T-helper 9 cell (primary cell): Measurements from ENCODE around the gene AMH.
A peak's percentile ranks its signal among the peaks of the same experiment; 100 is the strongest.
"Not testable (repeated sequence)": the region's sequence is repeated elsewhere in the genome, so short reads cannot be mapped to it uniquely, and the experiment has no call there.

ENCODE experiments used
- DNase-seq: peaks from one replicate; pipeline ENCODE4 v3.0.0-alpha.2; 2020

The AMH gene

DNA sequence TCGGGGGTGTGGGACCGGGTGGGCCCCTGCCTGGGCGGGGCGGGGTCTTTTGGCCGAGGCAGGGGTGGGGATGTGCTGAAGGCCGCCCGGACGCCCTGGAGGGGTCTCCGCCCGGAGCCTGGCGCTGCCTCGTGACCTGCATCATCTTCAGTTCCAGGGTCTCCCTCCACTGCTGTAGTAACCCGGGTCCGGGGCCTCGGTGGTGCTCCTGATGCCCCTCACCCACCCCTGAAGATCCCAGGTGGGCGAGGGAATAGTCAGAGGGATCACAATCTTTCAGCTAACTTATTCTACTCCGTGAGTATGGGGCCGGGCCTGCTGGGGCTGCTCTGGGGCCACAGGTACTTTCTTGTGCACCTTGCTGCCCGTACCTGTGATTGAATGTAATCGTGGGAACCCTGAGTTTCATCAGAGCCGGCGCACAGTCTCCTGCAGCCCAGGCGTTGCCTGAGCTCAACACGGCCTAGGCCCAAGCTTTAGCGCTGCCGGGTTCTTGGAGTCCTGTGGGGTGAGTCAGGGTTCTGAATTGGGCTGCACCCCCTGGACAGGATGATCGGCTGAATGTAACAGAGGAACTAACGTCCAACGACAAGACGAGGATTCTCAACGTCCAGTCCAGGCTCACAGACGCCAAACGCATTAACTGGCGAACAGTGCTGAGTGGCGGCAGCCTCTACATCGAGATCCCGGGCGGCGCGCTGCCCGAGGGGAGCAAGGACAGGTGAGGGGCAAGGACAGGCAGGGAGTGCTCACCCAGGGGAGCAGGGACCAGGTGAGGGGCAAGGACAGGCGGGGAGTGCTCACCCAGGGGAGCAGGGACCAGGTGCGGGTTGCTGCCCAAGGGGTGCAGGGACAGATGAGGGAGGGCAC is 22.3 kb downstream of the AMH start:
- no peak for DNase-seq

DNA sequence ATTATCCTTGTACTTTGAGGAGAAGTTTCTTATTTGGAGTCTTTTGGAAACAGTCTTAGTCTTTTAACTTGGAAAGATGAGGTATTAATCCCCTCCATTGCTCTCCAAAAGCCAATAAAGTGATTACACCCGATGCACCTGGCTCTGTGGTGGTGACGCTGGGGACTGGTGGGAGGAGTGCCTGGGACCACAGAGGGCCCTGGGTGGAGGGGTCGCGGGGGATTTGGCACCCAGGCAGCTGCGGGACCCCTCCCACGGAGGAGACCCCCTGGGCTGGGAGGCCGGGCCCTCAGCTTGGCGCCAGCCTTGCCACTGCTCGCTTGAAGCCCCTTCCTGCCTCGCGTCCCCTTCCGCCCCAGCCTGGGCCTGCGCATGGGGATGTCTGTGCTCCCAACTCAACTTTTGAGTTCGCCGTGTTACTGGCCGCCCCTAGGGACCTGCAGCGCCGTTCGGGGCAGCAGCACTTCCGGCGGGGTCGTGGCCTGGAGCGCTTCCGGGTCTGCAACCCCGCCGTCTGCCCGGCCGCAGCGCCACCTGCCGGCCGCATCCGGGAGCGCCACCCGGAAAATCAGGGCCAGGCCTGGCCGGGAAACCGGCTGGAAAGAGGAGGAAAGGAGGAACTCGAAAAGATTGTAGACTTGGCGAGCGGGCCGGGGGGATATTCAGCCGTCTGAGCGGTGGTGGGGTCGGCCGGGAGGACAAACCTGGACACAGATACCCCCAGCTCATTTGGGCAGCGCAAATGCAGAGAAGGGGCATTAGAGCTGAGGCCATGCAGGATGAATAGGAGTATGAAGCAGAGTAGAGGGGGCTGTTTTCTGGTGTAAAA is 24.4 kb downstream of the AMH start:
- DNase-seq = peak; percentile 75

DNA sequence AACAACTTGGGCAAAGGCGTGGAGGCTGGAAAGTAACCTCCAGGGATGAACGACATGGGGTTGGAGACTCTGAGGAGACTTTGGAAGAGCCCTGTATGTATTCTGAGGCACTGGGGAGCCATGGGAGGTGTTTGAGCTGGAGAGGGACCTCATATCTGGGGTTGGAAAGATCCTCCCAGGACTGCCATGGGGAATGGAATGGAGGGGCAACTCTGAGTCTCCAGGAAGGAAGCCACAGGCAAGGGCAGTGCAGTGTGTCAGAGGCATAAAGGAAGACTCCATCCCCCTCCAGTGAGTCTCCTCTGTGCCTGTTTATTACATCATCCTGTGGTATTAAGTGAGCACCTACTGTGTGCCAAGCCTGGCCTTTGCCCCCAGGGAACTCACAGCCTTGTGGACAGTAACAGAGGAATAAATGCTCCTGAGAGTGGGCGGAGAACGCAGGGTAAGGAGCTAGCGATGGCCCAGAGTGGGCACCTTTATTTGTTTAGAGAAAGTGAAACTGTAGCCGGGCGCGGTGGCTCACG is 25.1 kb downstream of the AMH start:
- DNase-seq = no peak

DNA sequence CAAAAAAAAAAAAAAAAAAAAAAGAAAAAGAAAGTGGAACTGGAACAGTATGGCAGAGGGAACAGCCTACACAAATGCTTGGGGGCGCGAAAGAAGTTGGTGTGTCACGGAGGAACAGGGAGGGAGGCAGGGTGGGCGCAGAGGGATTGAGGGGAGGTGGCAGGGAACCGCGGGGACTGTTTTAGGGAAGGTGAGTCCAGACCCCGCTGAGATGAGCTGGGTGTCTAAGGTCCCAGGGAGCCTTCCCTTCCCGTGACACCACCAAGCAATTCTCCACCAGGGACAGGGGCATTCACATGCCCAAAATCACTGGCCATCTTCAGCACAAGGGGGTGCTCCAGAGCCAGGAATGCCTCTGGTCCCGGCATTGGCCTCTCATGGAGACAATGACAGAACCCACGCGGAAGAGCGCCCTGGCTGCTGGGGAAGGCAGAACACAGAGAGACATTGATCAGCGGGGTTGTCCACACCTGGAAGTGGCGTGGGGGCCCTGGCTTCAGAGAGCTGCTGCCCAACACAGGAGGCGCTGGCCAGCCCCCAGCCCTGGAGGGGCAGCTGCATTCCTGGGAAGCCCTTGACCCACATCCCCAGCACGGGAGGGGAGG is 25.9 kb downstream of the AMH start:
- no peak for DNase-seq

DNA sequence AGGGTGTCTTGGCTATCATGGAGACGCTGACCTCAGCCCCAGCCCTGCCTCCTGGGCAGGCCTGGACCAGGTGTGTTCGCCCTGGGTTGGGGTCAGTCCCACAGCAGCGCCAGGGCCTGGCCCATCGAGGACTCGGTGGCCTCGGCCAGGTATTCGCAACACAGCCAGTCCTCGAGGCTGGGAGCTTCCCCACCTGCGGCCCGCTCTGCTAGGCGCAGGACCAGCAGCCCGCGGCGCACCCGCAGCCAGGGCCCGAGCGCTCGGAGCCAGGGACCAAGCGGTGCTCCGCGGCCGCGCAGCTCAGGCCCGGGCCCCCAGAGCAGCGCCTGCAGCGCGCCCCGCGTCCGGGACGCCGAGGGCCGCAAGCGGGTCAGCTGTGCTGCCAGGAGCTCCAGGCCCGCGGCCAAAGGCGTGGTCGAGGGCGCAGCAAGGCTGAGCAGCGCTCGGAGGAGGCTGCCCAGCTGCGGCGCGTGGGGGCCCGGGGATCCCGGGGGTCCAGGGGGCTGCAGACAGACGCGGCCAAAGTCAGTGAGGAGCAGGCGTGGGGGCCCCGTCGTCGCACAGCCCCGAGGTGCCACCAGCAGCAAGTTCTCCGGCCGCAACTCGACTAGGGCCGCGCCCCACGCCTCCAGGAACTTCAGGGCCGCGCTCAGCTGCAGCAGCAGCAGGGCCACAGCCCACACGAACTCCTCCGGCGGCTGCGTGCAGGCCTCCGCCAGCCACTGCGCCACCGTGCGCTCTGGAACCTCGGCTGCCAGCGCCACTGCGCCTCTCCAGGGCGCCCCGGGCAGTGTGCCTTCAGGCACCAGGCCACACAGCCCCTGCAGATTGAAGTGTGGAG is 26.7 kb downstream of the AMH start:
- no peak for DNase-seq

DNA sequence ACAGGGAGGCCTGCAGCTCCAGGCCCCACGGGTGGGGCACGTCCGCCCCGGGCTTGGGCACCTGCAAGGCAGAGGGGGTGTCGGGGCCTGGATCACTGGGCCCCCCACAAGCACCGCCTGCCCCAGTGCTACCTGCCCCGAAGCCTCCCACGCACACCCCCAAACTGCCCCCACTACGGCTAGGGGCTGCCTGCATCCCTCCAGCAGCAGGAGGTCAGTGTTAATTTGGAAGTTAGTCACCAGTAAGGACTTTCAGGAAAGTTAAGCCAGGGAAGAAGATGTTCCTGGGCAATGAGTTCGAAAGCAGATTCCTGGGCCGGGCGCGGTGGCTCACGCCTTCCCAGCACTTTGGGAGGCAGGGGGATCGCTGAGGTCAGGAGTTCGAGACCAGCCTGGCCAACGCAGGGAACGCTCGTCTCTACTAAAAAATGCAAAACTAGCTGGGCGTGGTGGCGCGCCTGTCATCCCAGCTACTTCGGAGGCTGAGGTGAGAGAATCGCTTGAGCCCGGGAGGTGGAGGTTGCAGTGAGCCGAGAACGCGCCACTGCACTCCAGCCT is 27.4 kb downstream of the AMH start:
- DNase-seq = no peak

DNA sequence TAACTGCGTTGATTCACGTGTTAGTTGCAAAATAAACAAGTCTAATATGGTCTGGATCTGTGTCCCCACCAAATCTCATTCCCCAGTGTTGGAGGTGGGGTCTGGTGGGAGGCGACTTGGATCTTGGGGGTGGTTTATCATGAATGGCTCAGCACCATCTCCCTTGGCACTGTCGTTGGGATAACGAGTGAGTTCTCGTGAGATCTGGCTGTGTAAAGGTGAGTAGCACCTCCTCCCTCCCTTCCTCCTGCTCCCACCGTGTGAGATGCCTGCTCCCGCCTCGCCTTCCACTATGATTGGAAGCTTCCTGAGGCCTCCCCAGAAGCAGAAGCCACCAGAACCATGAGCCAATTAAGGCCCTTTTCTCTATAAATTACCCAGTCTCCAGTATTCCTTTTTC is 28.0 kb downstream of the AMH start:
- no peak for DNase-seq

DNA sequence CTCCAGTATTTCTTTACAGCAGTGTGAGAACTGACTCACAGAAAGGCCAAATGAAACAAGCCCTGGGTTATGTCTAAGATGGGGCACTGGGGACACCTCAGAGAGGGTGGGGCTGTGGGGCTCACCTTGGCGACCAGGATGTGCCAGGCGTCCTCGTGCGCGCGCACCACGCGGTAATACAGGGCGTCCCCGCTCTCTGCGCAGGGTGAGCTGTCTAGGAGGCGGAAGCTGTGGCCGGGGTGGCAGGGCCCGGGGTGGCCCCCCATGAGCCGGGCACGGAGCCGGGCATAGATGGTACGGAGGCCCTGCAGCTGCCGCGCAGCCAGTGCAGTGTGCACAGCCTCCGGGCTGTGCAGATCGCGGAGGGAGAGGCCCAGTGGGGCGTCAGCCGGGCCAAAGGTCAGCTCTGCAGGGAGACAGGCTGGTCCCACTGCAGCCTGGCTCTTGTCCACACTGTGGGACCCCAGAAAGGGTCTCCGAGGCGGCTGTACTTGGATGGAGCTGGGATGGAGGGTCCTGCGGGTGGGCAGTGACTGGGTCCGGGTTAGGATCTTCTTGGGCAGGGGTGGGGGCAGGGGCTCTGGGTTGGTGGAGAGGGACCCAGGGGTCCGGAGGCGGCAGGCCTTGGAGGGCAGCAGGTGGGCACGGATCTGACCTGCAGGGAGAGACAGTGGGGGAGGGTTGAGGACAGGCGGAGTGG is 29.5 kb downstream of the AMH start:
- no peak for DNase-seq

DNA sequence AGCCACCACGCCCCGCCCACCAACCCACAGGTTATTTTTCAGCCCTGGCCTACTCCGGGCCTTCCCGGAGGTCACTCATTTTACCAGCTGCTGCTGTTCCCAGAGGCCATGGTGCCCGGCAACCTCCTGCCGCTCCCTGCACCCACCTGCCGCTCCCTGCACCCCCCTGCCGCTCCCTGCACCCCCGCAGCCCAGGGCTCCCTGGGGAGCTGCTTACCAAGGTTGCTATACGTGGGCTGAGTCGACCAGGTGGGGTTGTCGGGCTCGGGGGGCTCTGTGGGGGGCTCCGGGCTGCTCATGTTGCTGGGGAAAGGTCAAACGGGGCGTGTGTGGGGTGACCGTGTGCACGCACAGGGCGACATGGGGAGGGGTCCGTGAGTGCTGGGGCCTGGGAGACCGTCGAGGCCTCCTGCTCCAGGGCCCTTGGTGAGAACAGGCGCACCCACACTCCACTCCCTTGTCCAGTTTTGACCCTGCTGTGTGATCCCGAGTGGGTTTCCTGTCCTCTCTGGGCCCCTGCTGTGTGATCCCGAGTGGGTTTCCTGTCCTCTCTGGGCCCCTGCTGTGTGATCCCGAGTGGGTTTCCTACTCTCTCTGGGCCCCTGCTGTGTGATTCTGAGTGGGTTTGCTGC is 31.6 kb downstream of the AMH start:
- no peak for DNase-seq

DNA sequence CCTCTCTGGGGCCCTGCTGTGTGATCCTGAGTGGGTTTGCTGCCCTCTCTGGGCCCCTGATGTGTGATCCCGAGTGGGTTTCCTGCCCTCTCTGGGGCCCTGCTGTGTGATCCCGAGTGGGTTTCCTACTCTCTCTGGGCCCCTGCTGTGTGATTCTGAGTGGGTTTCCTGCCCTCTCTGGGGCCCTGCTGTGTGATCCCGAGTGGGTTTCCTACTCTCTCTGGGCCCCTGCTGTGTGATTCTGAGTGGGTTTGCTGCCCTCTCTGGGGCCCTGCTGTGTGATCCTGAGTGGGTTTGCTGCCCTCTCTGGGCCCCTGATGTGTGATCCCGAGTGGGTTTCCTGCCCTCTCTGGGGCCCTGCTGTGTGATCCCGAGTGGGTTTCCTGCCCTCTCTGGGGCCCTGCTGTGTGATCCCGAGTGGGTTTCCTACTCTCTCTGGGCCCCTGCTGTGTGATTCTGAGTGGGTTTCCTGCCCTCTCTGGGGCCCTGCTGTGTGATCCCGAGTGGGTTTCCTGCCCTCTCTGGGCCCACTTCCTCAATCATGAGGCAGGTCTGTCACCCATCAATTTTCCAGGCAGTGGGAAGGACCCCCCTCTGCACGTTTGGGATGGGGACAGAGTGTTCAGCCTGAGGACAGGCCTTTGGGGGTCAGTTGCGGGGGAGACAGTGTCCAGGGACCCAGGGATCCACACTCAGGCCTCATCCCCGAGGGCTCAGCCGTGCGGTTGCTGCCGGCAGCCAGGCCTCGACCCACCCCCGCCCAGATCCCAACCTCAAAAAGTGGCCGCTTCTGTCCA is 32.3 kb downstream of the AMH start:
- not testable (repeated sequence) for DNase-seq

DNA sequence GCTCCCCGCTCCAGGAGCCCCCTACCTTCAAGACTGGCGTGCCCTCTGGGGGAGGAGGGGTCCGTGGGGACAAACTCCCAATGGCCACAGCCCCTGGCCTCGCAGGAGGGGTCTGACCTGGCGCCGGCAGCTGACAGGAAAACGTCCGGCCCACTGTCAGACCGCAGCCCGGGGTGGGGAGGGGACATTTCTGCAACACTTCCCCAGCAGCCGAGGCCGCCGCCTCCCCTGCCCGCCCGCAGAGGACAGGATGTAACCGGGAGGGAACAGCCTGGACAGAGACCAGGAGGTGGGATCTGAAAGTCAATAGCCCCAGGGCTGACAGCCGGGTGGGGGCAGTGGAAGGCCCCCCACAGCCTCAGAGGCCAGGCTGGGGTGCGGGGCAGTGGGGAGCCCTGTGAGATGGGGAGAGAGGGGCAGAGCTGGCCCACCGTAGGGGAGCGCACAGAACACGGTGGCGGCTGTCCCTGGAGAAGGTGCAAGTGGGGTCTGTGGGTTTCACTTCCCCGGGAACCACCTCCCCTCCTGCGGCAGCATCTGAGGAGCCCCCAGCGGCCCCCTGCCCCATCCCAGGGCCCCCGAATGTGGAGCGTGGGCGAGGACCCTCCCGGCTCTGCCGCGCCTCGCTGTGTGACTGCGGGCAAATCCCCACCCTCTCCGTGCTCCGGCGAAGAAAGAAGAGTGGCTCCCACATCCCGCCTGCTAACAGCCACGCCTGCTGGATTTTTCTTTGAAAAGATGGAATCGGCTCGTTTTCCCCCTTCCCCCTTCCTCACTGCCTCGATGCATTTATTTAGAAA is 33.1 kb downstream of the AMH start, which contains the start of gene PEAK3:
Gene PEAK3, minus strand, starts transcription at position 114 of the 800 bp plus-strand sequence. CDS start 1,244 bp downstream, outside the sequence.
- no peak for DNase-seq

DNA sequence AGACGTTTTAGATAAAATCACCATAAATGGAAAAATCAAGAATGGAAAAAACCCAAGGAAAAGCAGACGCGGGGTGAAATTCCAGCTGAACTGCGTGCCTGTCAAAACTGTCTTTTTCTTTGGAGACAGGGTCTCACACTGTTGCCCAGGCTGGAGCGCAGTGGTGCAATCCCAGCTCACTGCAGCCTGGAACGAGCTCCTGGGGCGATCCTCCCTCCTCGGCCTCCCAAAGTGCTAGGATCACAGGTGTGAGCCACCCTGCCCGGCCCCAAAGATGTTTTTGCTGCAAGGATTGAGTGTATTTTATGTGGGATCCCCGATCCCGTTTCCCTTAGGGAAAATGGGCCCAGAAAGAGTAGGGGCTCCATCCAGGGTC is 33.7 kb downstream of the AMH start:
- no peak for DNase-seq

DNA sequence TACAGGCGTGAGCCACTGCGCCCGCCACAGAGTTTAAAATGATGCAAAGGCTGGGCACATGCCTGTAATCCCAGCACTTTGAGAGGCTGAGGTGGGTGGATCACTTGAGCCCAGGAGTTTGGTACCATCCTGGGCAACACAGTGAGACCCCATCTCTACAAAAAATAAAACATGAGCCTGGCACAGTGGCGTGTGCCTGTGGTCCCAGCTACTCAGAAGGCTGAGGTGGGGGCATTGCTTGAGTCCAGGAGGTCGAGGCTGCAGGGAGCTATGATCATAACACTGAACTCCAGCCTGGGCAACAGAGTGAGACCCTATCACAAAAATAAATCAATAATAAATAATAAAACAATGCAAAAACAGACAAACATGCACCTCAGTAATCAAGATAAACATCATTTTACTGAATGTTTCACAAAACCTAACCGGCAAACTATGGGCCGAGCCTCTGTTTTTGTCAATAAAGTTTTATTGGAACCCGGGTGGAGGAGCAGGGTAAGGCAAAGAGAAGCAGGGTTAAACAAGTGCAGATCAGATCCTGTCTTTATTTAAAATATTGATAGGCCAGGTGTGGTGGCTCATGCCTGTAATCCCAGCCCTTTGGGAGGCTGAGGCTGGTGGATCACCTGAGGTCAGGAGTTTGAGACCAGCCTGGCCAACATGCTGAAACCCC is 34.8 kb downstream of the AMH start:
- no peak for DNase-seq

DNA sequence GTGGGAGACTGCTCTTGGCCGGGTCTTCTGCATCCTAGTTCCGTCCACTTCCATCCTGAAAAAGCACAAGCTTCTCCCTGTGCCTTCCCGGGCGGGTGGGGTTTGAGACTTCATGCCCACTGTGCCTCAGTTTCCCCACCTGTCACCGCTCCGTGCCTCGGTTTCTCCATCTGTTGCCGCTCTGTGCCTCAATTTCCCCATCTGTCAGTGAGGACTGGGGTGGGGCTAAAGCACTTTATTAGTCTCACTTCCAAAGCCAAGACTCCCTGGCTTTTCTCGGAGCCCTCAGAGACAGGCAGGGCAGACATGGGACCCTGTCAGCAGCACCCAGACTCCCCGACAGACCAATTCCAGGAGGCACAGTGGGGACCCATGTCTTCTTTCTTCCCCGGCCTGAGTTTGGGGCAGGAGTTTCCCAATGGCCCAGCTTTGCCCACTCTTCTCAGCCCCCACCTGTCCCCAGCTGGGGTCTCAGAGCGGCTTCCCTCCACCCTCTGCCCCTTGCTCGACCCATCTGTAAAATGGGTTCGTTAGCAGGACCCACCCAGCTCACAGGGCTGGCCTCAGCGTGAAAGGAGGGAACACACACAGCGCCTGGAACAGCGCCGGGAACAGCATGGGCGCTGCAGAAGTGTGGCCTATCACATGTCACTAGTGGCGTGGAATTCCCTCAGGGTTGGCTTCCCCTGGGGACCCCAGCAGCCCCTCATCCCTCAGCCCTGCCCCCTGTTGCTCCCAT is 37.4 kb downstream of the AMH start:
- no peak for DNase-seq

DNA sequence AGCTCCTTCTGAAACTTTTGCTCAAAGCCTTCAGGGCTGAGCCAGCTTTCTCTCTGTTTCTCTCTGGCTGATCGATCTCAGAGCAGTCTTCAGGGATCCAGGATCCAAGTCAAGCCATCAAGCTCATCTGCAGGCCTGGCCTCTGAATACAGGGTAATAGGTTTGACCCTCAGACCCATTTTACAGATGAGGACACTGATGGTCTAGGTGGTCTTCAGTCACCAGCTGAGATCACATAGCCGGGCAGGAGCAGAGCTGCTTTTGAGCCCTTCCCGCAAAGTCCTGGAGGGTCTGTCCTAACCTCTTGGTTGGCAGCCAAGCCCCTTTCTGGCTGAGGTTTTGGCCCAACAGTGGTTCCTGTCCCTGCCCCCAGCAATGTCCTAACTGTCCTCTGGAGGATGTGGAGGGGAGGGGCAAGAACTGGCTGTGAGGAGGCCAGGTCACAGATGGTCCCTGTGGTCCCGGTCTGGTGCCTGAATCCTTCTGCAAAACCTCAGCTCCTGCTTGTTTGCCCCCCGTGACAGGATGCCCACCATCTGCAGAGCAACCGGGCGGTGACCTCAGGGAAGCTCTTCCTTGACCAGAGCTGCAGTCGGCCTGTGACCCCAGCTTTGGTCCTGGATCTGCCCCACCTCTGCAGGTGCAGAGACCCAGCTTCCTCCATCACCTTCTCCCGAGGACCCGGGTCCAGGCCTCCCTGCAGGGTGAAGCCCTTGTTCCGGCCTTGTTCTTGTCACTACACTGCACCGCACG is 38.6 kb downstream of the AMH start:
- DNase-seq = no peak

DNA sequence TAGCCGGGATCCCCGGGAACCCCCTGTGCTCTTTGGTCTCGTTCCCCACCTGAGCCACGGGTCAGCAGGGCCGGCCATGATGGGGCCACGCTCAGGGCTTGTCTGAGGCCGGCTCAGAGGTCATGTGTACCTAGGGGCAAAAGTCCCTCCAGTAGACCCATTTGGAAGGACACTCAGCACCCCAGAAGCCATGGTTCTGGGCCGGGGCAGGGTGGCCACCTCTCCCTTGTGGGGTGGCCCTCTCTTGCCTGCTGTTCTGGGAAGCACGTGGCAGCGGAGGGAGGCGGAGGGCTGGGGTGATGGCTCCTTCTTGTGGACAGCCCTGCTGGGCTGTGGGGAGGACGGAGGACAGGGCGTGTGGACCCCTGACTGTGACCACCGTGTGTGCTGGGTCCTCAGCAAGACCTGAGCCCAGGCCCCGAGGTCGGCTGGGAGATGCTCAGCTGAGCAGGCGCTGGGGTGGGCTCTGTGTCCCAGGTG is 39.3 kb downstream of the AMH start:
- no peak for DNase-seq
